ENCODE results near the gene PKNOX1.
"Not testable (repeated sequence)": the region's sequence is repeated elsewhere in the genome, so short reads cannot be mapped to it uniquely, and the experiment has no call there.

The PKNOX1 gene

DNA sequence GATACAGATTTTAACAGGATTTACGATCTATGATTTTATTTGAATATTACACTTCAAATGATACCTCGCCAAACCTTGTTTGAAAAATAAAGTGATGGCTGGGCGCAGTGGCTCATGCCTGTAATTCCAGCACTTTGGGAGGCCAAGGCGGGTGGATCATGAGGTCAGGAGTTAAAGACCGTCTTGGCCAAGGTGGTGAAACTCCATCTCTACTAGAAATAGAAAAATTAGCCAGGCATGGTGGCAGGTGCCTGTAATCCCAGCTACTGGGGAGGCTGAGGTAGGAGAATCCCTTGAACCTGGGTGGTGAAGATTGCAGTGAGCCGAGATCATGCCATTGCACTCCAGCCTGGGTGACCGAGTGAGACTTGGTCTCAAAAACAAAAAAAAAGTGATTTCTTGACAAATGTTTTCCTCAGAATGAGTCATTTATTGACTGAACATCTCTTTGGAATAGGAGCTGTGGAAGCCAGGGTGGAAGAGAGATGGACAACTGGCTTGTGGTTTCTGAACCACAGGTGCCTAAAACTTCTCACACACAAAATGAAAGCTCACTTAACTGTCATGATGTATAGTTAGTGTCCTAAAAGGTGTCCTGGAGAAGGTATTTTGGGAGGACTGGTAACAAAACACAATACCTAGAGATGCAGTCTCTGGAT is 11.9 kb downstream of the PKNOX1 start:
- no peak for DNase-seq

GRCh38 chr21:42988236-42988965 is 14.0 kb downstream of the PKNOX1 start:
- no peak for DNase-seq

DNA sequence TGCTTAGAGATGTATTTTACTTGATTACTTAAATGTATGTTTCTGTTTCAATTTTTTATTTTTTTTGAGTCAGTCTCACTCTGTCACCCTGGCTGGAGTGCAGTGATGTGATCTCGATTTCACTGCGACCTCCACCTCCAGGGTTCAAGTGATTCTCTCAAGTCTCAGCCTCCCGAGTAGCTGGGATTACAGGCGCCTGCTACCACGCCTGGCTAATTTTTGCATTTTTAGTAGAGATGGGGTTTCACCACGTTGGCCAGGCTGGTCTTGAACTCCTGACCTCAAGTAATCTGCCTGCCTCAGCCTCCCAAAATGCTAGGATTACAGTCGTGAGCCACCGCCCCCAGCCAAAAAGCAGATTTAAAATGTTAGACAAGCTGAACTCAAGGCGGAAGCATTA is 15.0 kb downstream of the PKNOX1 start:
- DNase-seq, result not testable (repeated sequence)

- no peak for DNase-seq
These were observed 15.7 kb downstream of the PKNOX1 start for GRCh38 chr21:42989816-42990650.

- DNase-seq, result no peak
These were observed 17.8 kb downstream of the PKNOX1 start for GRCh38 chr21:42991992-42992740.

GRCh38 chr21:42993051-42993712 is 18.8 kb downstream of the PKNOX1 start:
- no peak for DNase-seq

DNA sequence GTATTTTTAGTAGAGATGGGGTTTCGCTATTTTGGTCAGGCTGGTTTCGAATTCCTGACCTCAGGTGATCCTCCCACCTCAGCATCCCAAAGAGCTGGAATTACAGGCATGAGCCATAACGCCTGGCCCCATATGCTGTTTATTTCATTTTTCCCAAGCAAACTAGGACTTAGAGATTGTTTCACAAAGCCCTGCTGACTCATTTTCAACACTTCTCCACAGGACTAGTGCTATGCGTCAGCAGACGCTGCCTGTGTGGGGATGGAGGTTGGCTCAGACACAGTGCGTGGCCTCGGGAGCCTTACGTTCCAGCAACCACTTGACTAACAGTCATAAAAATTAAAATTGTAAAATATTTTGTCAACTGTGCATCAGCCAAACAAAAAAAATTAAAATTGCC is 22.7 kb downstream of the PKNOX1 start:
- DNase-seq, result no peak

- not testable (repeated sequence) for DNase-seq
These were observed 23.6 kb downstream of the PKNOX1 start for GRCh38 chr21:42997983-42998382.

DNA sequence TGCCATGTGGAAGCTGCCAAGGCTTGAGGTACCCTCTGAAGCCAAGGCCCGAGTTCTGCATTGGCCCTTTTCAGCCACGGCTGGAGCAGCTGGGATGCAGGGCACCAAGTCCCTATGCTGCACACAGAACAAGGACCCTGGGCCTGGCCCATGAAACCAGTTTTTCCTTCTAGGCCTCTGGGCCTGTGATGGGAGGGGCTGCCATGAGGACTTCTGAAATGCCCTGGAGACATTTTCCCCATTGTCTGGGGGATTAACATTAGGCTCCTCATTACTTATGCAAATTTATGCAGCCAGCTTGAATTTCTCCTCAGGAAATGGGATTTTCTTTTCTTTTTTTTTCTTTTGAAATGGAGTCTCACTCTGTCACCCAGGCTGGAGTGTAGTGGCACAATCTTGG is 24.8 kb downstream of the PKNOX1 start:
- not testable (repeated sequence) for DNase-seq

GRCh38 chr21:43000041-43000440 is 25.7 kb downstream of the PKNOX1 start:
- DNase-seq, result not testable (repeated sequence)

DNA sequence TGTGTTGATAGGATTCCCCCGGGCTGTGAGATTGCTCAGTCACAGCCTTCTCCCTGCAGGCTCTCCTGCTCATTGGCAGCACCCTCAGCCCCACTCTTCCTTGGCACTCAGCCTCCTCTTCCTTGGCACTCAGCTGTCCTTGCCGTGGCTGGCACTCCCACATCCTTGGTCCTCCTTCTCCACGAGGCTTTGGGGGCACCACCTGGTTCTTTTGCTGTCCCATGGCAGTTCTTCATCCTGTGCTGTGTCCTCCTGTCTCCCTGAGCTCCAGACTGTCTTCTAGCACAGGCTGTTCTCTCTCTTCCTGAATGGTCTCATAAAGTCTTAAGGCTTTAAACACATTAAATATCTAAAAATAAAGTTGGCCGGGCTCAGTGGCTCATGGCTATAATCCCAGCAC is 27.0 kb downstream of the PKNOX1 start:
- peak in 1 of 2 experiments; percentile 33 for DNase-seq

GRCh38 chr21:43004926-43005325 is 30.6 kb downstream of the PKNOX1 start:
- no peak for DNase-seq

DNA sequence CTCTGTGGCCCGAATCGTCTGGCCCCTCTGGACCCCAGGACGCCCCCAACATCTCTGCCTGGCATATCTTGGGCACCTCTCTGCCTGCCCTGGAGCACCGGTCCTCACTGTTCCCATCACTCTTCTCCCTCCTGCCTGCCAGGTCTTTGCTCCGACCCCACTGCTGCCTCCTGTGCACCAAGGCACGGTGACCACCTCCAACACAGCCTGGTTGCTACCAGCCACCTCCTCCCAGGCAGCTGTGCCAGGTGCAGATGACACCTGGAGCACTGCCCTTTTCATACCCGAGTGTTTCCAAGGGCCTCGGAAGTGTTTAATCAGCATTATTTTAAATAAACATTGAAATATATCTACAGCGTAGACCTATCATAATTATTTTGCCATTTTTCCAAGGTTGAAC is 31.3 kb downstream of the PKNOX1 start:
- DNase-seq, result no peak

DNA sequence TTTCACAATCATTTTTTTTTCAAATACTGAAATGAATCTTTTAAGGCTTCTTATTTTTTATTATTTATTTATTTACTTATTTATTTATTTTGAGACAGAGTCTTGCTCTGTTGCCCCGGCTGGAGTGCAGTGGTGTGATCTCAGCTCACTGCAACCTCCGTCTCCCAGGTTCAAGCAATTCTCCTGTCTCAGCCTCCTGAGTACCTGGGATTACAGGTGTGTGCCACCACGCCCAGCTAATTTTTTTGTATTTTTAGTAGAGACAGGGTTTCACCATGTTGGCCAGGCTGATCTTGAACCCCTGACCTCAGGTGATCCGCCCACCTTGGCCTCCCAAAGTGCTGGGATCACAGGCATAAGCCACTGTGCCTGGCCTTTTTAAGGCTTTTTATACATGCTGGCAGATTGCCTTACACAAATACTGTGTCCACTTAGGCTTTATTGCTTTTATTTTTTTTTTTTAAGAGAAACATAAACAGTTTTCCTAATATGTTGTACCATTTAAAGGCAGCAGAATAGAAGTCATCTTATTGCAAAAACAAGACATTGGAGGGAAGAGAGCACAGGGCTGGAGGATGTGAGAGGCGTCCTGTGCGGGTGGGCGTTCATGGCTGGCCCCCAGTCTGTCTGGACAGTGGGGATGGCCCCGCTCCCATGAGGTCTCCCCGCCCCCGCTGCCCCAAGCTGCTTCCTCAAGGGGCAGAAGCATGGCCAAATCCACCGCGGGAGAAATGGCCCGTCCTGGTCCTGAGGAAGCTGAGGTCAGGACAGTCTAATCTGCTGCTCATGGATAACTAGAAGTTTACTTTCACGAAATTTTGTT is 31.9 kb downstream of the PKNOX1 start:
- DNase-seq, result not testable (repeated sequence)

- DNase-seq, result no peak
These were observed 32.5 kb downstream of the PKNOX1 start for GRCh38 chr21:43006874-43007208.

- no peak for DNase-seq
These were observed 38.2 kb downstream of the PKNOX1 start for GRCh38 chr21:43012596-43012995.

DNA sequence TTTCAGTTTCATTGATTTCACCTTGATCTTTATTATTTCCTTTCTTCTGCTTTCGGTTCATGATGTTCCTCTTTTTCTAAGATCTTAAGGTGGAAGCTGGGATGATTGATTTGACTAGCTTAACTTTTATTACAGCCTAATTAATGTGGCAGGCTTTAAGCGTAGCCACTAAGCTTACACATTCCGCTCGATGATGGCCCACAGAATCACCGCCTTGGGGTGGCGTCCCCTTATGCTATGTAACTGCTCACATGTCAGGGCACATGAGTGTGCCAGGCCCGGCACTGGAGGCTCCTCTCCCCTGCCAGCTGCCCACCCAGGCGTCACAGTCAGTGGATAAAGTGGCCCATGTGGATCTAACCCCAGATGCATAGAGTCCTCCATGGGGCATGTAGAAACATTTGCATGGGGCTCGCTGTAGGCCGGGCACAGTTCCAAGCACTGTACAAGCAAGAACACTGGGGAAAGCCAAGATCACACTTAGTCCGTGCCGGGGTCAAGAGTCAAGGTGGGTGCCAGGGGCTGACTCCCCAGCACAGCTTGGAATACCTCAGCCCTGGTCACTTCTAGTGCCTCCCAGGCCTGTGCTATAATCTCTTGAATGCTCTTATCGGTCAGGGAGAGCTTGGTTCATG is 41.7 kb downstream of the PKNOX1 start:
- no peak for DNase-seq

GRCh38 chr21:43016728-43017127 is 42.4 kb downstream of the PKNOX1 start:
- no peak for DNase-seq

- DNase-seq, result no peak
These were observed 44.2 kb downstream of the PKNOX1 start for GRCh38 chr21:43018519-43018918.

DNA sequence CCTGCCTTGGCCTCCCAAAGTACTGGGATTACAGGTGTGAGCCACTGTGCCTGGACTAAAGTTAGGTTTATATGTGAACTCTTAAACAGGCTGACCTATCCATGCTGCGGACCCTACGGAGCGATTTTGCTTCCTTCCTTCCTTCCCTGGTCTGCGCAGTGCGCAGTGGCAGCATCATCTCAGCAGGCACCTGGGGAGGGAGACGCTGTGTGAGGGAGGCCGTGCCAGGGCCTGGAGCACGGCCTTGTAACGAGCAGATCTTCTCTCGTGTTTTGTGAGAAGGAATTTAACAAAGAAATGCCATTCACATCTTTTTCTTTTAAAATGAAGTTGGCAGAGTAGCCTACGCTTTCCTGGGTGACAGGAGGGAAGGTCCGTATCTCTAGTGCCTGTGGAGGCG is 45.8 kb downstream of the PKNOX1 start:
- no peak for DNase-seq

DNA sequence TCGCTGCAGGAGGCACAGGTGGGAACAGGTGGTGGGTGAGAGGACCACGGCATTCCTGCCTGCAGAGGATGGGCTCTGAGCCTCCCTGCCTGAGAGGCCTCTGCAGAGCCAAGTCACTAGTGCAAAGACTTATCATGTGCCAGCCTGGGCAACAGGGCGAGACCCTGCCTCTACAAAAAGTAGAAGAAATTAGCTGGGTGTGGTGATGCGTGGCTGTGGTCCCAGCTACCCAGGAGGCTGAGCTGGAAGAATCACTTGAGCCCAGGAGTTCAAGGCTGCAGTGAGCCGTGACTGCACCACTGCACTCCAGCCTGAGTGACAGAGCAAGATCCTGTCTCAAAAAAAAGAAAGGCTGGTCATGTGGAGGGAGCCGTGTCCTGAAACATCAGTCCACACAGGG is 46.4 kb downstream of the PKNOX1 start:
- no peak for DNase-seq
